ENCODE results near the gene ABI3BP.

Gene ABI3BP

DNA sequence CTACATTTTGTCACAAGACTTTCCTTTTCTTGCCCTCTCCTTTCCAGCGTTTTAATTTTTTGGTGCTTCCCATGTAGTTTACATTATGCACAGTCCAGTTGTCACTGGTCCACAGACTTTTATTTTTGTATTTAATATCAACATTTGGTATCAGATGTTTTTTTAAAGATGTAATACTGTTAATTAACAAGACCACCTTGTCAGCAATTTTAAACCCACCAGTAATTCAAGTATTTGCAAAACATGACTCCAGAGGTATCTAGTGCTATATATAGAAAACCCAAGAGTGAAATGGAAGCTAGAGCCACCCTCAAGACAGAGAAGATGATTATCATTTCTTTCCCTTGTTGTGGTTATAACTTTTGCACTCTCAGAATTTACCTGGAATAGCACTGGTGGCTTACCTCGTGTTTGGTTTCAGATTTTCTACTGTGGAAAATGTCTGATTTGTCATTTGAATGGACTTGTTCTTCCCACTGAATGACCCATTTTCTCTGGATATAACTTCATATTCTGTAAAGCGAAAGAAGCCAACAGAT, 227.7 kb downstream of the ABI3BP start:
- no peak for DNase-seq

DNA sequence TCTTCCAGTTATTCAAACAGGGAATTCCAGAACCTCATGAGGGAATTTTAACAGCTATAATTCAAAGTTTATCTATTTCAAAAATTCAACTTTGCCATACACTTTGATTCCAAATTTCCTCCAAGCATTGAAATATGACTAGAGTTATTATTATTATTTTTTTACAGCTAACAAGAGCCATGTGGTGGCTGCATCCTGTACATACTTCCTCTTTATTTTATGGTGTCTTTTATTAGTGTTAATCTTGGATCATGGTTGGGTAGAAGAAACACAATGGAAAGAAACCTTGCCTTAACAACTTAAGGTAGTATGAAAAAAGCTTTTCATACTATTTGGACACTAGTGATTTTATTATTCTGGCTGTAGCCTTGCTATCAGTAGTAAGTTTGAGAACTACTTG, 231.3 kb downstream of the ABI3BP start:
- DNase-seq = no peak

GRCh38 chr3:100761211-100761942, 231.8 kb downstream of the ABI3BP start:
- no peak for DNase-seq

DNA sequence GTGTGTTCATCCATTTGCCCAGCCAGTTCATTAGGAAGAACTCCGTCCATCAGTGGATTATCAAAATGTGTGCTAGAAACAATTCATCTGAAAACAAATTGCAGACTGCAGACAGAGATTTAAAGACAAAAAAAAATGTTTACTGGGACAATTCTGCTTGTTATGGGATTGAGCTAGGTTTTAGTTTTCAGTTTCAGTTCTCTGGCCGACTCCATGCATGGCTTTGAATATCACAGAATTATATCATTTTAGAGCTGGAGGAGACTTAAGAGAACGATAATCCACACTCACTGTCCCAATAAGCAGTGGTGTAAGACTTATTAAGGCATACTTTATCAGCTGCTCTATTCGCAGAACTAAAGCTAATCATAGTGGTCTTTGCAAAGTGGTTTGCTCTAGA, 232.8 kb downstream of the ABI3BP start:
- no peak for DNase-seq

DNA sequence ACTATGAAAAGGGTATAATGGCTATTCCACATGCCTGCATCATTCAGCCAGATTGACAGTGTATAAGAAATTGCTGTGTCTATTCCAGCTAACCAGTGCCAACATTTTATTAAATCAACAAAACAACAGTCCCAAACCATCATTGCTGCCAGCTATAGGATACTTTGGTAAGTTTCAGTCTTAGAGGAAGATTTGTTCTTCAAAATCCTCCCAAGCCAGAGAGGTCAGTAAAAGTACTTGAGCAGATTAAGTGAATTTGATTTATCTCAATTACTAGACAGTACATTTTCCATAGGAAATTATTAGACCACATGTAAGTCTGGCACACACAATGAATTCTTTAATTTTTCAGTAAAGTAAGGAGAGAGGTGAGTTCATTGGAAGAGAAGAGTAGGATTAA, 233.3 kb downstream of the ABI3BP start:
- DNase-seq = no peak

DNA sequence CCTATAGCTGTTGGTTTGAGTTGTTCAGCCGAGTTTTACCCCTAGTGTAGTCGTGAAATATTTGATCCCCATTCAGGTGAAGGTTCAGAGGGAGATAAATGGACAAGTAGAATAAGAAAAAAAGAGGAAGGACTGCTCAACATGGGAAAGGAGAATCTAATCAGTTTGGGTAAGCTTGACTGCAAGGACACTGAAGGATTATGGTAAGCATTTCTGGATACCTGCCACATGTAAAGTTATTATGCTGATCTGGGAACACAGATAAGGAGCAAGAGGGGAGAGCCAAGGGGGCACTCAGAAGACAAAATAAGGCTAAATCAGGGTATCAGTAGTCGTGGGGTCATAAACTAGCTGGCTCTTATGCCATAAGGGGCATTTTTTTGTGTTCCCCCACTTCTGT, 234.1 kb downstream of the ABI3BP start:
- no peak for DNase-seq

DNA sequence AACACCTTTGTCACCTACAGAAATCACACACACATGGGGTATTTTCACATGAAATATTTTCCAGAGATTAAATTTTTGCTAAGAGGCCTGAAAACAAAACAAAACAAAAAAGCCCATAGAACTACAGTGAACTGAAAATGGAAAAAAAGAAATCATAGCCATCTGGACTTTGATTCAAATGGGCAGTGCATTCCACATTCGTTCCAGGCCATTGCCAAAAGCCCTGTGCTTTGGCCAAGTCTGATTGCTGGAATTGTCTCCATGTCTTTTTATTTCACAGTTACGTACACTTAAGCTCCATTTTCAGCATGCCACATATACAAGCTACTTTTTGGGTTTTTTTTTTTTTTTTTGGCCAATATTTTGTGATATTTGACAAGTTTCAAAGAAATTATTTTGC, 236.8 kb downstream of the ABI3BP start:
- DNase-seq = no peak

GRCh38 chr3:100754563-100755334, 238.5 kb downstream of the ABI3BP start:
- no peak for DNase-seq

DNA sequence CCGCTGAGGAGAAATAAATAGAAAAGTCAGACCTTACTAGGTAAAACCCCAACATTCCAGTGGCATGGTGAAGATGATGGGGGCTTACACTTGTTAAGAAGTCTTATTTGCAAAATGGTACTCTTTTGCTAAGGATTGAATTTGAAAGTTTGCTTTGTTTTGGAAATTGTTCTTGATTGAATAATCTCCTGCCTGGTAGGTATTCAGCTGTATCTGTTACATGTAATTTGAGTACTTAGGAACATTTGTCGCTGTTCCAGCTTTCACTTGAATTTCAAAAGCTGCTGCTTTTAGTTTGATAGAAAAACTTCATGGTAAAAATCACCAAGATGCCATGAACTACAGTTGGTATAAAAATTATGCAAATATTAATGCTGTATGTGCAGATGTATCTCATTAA, 239.4 kb downstream of the ABI3BP start:
- DNase-seq = no peak

- DNase-seq = no peak
Observed at GRCh38 chr3:100748967-100749366, 244.3 kb downstream of the ABI3BP start.

DNA sequence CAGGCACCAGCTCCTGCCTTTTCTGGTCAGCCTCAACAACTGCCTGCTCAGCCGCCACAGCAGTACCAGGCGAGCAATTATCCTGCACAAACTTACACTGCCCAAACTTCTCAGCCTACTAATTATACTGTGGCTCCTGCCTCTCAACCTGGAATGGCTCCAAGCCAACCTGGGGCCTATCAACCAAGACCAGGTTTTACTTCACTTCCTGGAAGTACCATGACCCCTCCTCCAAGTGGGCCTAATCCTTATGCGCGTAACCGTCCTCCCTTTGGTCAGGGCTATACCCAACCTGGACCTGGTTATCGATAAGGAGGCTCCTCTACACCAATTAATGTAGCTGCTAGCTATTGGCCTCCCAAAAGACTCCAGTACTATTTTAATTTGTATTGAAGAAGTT, 245.0 kb downstream of the ABI3BP start:
- no peak for DNase-seq

- DNase-seq = no peak
Observed at GRCh38 chr3:100746092-100746491, 247.1 kb downstream of the ABI3BP start.

DNA sequence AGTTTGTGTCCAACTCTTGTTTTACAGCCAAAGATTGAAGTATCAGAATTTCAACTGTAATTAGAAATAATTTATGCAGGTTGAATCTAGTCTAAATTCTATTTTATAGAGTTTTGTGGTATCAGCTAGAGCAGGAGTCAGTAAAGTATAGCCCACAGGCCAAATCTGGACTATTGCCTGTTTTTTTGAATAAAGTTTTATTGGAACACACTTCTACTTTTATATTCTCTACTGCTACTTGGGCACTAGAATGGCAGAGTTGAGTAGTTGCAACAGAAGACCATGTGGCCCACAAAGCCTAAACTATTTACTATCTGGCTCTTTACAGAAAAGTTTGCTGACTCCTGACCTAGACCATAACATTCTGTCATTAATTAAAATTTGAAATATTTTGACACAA, 247.6 kb downstream of the ABI3BP start:
- DNase-seq = no peak

DNA sequence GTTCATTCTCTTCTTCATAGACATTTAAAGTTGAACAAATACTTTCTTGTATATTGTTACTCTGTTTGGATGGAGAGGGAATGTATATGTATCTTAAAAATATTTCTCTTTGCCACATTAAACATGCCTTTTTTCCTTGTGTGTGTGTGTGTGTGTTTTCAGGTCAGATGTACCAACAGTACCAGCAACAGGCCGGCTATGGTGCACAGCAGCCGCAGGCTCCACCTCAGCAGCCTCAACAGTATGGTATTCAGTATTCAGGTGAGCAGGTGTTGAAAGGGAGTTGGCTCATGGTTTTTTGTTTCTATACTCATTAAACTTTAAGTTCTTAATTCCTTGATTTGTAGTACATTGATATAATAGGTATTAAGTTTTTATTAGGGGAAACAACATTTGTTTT, 248.6 kb downstream of the ABI3BP start:
- DNase-seq = no peak

DNA sequence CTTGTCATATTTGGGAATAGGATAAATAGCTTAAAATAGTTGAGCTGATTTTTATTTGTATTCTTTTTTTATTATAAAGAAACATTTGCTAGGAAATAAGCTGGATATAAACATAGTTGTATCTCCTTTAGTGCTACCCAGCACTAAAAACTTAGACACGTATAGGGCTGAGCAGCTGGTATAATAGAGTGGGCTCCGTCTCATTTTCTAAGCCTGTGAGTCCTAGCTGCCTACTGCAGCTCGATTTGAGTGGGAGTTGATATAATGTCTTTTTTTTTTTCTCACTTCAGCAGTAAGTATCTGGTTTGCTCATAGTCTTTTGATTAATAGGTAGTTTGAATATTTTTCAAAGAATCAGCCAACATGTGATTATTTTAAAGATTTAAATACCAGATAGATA, 249.7 kb downstream of the ABI3BP start:
- DNase-seq = no peak

- no peak for DNase-seq
Observed at GRCh38 chr3:100740207-100740606, 253.0 kb downstream of the ABI3BP start.

GRCh38 chr3:100737334-100737733, 255.9 kb downstream of the ABI3BP start:
- no peak for DNase-seq

DNA sequence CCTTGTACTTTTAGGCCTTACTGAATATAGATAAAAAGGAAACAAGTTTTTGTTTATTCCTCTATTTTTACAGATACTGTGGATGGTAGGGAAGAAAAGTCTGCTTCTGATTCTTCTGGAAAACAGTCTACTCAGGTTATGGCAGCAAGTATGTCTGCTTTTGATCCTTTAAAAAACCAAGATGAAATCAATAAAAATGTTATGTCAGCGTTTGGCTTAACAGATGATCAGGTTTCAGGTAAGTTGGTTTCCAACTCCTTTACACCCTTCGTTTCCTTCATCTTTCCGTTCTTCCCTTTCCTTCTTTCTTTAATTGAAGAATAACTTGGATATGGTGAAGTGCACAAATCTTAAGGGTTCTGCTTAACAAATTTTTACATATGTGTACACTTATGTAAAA, 260.8 kb downstream of the ABI3BP start:
- DNase-seq = no peak

DNA sequence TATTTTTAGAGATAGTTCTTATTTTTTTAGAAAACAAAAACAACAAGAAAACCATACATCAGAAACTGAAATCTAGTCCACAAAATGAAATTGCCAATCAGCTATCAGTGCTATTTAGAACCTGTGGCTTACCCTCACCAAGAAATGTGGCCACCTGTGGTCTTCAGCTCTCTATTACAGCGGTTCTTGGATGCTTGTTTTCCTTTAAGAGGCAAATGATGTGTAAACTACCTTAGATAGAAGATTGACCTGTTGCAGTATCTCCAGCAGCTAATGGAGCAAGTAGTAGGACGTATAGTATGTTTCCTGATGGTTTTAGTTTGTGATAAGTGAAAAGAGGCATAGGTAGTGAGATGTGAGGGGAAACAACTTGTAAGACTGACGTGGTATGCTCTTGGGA, 262.7 kb downstream of the ABI3BP start:
- no peak for DNase-seq

- no peak for DNase-seq
Observed at GRCh38 chr3:100726706-100727105, 266.5 kb downstream of the ABI3BP start.

DNA sequence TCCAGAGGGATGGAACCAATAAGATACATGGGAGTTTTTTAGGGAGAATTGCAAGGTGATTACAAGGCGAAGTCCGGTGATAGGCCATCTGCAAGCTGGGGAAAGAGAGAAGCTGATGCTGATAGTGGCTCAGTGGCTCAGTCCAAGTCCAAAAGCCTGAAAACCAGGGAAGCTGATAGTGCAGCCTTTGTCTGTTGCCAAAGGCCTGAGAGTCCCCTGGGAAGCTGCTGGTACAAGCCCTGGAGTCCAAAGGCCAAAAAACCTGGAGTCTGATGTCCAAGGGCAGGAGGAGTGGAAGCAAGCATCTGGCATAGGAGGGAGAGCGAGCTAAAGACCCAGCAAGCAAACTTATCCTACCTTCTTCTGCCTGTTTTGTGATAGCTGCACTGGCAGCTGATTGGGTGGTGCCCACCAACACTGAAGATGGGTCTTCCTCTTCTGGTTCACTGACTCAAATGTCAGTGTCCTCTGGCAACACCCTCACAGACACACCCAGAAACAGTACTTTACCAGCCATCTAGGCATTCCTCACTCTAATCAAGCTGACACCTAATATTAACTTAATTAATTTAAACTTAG, 267.2 kb downstream of the ABI3BP start:
- DNase-seq = no peak

- no peak for DNase-seq
Observed at GRCh38 chr3:100720426-100720825, 272.8 kb downstream of the ABI3BP start.

GRCh38 chr3:100719136-100719535, 274.1 kb downstream of the ABI3BP start:
- DNase-seq = no peak

Measured in stimulated activated CD8-positive, alpha-beta memory T cell treated with anti-CD3 and anti-CD28 coated beads, Interleukin-4, amount 100 ng/mL, for 48 hours (primary cell).